Measurements from ENCODE around the gene COX6B2. TPM values are rescaled to one million over a fixed set of nuclear protein-coding genes. Genes with fewer than 3 reads are reported as not detected.

COX6B2 gene
- total and polyA plus RNA-seq, 2 of the 13 experiments (the other 11 are each of a cell fraction or from before 2014, with no cell fraction given), result 0.21 TPM; not detected in 1

DNA sequence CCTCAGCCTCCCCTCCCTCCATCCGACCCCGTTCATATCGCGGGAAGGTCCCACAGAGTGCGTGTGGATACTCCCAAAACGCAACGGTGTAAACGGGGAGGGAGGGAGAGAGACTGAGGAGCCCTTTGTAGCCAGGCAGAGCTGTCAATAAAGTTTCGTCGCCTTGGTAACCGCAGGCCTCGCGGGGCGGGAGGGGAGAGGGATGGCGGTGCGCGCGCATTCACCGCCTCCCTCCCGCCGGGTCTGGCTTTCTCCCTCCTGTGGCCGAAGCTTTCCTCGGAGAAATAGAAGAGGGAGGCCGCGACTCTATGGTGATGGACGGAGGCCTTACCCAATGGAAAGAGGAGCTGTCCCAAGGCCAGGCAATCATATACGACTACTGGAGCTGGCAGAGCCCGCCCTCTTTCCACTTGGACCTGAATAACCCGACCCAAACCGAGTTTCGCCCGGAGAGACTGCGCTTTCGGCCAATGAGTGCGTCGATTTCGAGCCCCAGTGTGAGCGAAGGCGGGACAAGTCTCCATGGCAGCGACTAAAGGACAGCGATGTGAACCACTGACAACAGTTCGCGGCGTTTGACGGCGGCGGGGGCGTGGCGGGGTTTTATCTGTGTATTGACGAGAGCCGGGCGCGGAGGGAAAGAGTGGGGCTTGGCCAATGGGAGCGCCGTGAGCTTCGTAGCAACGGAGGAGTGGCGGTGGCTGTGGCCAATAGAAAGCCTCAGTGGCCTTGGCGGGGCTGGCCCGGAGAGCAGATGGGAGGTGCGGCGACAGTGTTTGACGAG, 15.2 kb downstream of the COX6B2 start, which contains the start of gene KMT5C (continued):
- TF ChIP-seq SRSF4 (IDR thresholded peaks at IDR 0.05; ENCODE audit: low read depth, low read length, poor library complexity, severe bottlenecking) (no peak), ZNF296 (CRISPR knock-in tag; conservative IDR thresholded peaks at IDR 0.05) (no peak), ZNF564 (CRISPR knock-in tag; IDR thresholded peaks at IDR 0.05) (no peak), ZNF121 (CRISPR knock-in tag; IDR thresholded peaks at IDR 0.05) (no peak), BORCS8-MEF2B (CRISPR knock-in tag; IDR thresholded peaks at IDR 0.05) (0 out of 2 replicates have a peak, but pooled peaks have one; percentile 33)
- TF ChIP-seq, protein P1, sequence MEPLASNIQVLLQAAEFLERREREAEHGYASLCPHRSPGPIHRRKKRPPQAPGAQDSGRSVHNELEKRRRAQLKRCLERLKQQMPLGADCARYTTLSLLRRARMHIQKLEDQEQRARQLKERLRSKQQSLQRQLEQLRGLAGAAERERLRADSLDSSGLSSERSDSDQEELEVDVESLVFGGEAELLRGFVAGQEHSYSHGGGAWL (CRISPR knock-in tag; IDR thresholded peaks at IDR 0.05), result no peak
- TF ChIP-seq, protein P2, sequence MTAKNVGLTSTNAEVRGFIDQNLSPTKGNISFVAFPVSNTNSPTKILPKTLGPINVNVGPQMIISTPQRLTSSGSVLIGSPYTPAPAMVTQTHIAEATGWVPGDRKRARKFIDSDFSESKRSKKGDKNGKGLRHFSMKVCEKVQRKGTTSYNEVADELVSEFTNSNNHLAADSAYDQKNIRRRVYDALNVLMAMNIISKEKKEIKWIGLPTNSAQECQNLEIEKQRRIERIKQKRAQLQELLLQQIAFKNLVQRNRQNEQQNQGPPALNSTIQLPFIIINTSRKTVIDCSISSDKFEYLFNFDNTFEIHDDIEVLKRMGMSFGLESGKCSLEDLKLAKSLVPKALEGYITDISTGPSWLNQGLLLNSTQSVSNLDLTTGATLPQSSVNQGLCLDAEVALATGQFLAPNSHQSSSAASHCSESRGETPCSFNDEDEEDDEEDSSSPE (CRISPR knock-in tag; IDR thresholded peaks at IDR 0.05), result peak; percentile 84
- TF ChIP-seq, protein P3, sequence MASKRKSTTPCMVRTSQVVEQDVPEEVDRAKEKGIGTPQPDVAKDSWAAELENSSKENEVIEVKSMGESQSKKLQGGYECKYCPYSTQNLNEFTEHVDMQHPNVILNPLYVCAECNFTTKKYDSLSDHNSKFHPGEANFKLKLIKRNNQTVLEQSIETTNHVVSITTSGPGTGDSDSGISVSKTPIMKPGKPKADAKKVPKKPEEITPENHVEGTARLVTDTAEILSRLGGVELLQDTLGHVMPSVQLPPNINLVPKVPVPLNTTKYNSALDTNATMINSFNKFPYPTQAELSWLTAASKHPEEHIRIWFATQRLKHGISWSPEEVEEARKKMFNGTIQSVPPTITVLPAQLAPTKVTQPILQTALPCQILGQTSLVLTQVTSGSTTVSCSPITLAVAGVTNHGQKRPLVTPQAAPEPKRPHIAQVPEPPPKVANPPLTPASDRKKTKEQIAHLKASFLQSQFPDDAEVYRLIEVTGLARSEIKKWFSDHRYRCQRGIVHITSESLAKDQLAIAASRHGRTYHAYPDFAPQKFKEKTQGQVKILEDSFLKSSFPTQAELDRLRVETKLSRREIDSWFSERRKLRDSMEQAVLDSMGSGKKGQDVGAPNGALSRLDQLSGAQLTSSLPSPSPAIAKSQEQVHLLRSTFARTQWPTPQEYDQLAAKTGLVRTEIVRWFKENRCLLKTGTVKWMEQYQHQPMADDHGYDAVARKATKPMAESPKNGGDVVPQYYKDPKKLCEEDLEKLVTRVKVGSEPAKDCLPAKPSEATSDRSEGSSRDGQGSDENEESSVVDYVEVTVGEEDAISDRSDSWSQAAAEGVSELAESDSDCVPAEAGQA (IDR thresholded peaks at IDR 0.05; ENCODE audit: low read depth), result peak; percentile 77
- TF ChIP-seq, protein P3 (CRISPR knock-in tag; IDR thresholded peaks at IDR 0.05; ENCODE audit: borderline replicate concordance), result no peak

Data from HepG2 (cell line).